DLD1 (cell line): Measurements from ENCODE around the gene KLRG1.

Source experiments
- in situ Hi-C: cut with HindIII; loops from 2 replicates; pipeline ENCODE4 v1.10.0; 2017; ENCODE audit warnings: low sequenced_read_pairs

The KLRG1 gene

GRCh38 chr12:8989413-8989812, at the start of gene KLRG1:
Gene KLRG1, plus strand, starts transcription at chr12:8989546. Its CDS starts 90 bp downstream, at chr12:8989636.
- in situ Hi-C loops = no loop called here

GRCh38 chr12:8941691-8942478, 47.5 kb upstream of the KLRG1 start:
- in situ Hi-C loops = no loop called here

GRCh38 chr12:8943565-8944186, 45.7 kb upstream of the KLRG1 start:
- in situ Hi-C loops = no loop called here

GRCh38 chr12:8946733-8947132, 42.6 kb upstream of the KLRG1 start:
- in situ Hi-C loops = no loop called here

- in situ Hi-C loops = no loop called here
Observed at GRCh38 chr12:8947737-8948136, 41.6 kb upstream of the KLRG1 start.

- in situ Hi-C loops = no loop called here
Observed at GRCh38 chr12:8948701-8949341, 40.5 kb upstream of the KLRG1 start.

GRCh38 chr12:8949342-8950220, 39.8 kb upstream of the KLRG1 start, which contains the start of gene M6PR:
Gene M6PR, minus strand, starts transcription at chr12:8949645. Its CDS starts 3,241 bp downstream, at chr12:8946404.
- in situ Hi-C loops = no loop called here

GRCh38 chr12:8950221-8950527, 39.2 kb upstream of the KLRG1 start:
- in situ Hi-C loops = no loop called here

- in situ Hi-C loops = no loop called here
Observed at GRCh38 chr12:8950702-8951478, 38.5 kb upstream of the KLRG1 start.

- in situ Hi-C loops = no loop called here
Observed at GRCh38 chr12:8951744-8952143, 37.6 kb upstream of the KLRG1 start.

- in situ Hi-C loops = no loop called here
Observed at GRCh38 chr12:8953773-8954402, 35.5 kb upstream of the KLRG1 start.

GRCh38 chr12:8956073-8956472, 33.3 kb upstream of the KLRG1 start:
- in situ Hi-C loops = no loop called here

GRCh38 chr12:8956772-8957171, 32.6 kb upstream of the KLRG1 start:
- in situ Hi-C loops = no loop called here

- in situ Hi-C loops = no loop called here
Observed at GRCh38 chr12:8957561-8957960, 31.8 kb upstream of the KLRG1 start.

GRCh38 chr12:8958066-8958465, 31.3 kb upstream of the KLRG1 start:
- in situ Hi-C loops = no loop called here

GRCh38 chr12:8960176-8960575, 29.2 kb upstream of the KLRG1 start:
- in situ Hi-C loops = no loop called here

GRCh38 chr12:8968761-8969160, 20.6 kb upstream of the KLRG1 start:
- in situ Hi-C loops = no loop called here

- in situ Hi-C loops = no loop called here
Observed at GRCh38 chr12:8969861-8970411, 19.4 kb upstream of the KLRG1 start.

- in situ Hi-C loops = no loop called here
Observed at GRCh38 chr12:8970432-8970831, 18.9 kb upstream of the KLRG1 start.

GRCh38 chr12:8980137-8980536, 9.2 kb upstream of the KLRG1 start:
- in situ Hi-C loops = no loop called here
